HS-5 (cell line): Measurements from ENCODE around the gene AMBP.

Experiments used
- DNase-seq: peaks from one replicate; pipeline ENCODE4 v3.0.0-alpha.2; 2012; ENCODE audit warnings: low read depth

The AMBP gene

DNA sequence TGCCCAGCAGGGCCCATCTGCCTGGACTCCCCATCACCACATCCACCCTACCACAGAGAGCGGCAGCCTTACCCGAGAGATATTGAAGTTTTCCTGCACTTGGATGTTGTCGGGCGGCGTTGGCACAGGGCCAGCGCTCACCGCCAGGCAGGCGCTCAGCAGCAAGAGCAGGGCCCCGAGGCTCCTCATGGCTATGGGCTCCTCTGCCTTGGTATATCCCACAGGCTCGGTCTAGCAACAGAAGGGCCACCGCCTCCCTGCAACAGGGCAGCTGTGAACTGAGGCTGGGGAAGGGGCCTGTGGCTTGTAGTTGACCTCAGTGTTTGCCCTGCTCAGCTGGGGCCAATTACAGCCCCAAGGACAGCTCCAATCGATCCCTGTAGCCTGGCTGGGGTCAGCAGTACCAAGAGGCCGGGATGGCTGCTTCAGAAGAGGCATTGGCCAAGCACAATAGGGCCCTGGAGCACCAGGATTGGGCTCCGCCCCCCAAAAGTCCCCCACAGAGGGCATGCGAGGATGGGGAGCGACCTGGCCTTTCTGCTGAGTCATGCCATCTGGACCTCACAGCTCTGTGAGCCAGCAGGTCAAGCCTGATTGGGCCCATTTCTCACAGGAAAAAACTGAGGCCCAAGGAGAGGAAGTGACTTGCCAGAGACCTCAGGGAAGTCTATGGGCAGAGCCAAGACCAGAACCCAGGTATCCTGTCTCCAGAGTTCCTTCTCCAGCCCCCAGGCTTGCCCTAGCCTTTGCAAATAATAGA lies at the start of gene AMBP:
Gene AMBP, minus strand, starts transcription at position 280 of the 760 bp plus-strand sequence. Its CDS starts 91 bp downstream, at position 189.
- no peak for DNase-seq

DNA sequence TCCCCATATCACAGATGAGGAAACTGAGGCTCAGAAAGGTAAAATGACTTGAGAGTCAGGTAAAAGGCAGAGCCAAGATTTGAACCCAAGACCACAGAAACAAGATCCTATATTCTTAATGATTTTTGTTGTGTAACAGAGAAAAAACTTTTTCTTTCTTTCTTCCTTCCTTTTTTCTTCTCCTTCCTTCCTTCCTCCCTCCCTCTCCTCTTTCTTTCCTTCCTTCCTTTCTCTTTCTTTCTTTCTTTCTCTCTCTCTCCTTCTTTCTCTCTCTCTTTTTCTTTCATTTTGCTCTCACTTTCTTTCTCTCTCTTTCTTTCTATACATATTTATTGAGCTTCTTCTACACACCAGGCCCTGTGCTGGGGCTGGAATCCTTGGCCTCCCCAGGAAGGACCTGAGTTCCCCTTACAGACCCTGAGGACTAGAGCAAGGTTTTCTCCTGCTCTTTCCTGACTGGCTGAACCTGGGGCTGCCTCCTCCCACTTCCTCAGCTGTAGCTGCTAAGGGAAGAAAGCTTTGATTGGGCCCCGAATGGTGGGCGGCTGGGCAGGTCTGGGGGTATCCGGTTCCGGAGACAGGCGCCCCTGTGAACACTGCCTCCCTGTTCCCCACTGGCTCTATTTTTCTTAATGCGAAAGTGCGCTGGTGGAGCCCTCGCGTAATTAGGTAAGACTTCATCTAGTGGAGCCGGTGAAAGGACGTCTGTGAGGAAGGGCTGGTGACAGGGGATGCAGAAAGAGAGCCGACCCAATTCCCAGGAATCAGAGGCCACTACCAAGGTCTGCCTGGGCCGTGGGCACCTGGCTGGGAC lies 48.4 kb upstream of the AMBP start:
- no peak for DNase-seq

GRCh38 chr9:114125476-114126013 lies 47.4 kb upstream of the AMBP start:
- DNase-seq, result no peak

DNA sequence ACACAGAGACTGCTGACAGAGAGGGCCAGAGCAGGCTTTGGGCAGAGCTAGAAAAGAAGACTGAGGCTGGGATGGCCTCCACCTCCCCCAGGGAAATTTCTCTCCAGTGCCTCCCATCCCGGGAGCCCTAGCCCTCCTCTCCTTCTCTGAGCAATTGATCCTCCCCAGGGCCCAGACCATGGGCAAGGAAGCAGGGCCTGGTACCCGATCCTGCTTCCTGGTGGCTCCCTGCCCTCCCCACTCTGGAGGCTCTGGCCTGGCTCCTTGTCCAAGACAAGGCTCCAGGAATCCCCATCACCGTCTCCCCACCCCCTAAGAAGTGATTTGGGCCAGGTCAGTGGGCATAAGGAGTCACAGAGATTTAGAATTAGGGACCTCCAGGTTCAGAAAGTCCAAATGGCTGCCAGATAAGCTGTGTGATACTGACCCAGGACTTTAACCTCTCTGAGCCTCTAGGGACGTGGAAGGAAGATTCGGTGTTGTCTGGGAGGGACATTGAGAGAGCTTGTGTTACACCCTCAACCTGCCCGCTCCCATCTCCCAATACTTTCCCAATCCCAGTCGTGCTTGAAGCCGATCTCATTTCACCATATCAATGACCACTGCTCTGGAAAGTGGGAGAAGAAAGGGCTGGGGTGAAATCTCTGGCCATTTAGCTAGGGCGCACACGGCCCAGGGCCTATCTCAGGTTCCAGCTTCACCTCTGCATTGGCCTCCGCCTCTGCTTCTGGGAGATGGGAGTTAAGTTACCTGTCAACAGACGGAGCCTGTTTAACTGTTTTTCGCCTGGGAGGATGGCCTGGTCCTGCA lies 46.8 kb upstream of the AMBP start:
- DNase-seq, result no peak

DNA sequence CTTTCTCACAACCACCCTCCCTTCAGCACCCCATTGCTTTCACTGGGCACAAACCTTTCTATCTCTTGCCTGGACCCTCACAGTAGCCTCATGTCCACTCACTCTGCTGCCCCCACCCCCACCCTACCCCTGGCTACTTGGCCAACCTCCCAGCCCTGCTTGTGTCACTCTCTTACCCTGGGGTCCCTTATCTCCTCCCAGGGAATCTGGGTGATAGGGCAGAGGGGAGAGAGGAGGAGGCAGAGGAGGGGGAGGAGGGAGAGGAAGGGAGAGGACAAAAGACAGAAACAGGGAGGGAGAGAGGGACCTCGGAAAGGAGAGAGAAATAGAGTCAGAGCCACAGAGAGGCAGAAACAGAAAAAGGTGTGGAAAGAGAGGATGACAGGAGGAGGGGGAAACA lies 46.0 kb upstream of the AMBP start:
- no peak for DNase-seq

- no peak for DNase-seq
Observed at GRCh38 chr9:114123031-114123977, 45.2 kb upstream of the AMBP start.

GRCh38 chr9:114122136-114123027 lies 44.3 kb upstream of the AMBP start:
- DNase-seq, result no peak

DNA sequence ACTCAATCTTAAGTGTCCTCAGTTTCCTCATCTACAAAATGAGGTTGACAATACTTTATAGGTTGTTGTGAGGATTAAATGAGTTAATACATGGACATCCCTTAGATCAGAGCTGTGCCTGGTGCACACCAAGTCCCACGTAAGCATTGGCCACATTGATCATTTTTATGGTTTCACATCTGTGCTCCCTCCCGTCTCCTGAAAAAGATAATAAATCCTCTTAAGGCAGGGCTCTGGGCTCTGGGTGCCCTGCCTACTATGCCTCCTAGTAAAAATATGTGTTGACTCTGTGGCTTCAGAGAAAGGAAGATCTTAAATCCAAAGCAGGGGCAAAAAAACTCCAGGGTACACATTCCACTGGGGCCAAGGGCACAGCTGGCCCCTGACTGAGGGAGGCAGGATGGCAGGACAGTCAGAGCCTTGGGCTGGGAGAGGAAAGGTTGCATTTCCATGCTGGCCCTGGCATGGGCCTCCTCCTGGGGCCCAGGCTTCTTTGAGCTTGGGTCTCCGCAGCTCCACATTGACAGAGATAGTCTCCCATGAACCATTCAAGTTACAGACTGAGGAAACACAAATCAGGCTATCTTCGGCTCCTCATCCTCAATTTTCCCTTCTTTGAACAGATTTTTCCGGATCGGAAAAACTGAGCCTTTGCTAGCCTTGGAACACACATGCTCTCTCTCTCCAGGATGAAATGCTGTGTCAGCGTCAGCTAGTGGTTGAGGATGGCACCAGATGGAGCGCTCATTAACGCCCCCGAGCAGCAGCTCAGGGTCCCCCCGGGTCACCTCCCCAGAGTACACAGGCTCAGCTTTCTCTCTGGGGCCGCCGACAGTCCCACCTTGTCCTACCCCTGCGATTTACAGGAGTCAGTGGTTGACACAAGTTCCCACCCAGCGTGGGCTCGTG lies 43.4 kb upstream of the AMBP start:
- no peak for DNase-seq

- no peak for DNase-seq
Observed at GRCh38 chr9:114120192-114121014, 42.3 kb upstream of the AMBP start.

DNA sequence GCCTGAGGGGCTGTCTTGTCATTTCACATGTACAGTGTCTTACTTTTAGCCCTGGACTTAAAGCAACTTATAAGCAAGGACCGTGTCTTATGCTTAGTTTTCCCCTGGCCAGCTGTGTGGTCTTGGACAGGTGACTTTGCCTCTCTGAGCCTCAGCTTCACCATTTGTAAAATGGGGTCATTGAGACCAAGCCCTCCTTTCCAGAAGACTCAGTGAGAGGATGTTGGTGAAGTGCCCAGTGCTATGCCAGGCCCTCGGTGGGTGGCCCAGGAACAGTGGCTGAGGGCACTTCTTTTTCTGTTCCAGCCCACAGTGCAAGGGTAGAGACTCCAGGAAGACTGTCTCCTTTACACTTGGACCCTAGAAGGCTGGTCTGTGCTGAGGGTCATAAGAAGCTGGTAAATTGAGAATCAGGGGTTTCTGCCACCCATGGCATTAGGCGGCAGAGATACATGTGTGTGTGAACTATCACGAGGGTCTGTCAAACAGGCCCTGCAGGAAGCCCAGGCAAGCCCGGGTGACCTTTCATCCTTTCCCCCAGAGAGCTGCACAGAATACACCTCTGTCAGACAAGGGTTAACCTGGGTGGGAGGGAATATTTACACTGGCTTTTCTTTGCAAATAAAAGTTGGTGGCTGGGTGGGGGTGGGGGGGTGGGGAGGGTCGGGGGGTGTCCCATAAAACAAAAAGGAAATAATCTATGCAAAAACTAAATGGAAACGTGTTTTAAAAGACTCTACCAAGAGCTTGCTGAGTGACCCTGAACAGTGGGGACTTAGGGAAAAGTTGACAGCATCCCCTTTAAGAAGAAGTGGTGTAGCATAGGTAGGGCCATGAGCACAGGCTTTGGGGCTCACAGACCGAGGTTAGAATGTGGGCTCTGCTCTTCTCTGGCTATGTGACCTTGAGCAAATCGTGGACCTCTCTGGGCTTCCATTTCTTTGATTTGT lies 41.4 kb upstream of the AMBP start:
- no peak for DNase-seq

DNA sequence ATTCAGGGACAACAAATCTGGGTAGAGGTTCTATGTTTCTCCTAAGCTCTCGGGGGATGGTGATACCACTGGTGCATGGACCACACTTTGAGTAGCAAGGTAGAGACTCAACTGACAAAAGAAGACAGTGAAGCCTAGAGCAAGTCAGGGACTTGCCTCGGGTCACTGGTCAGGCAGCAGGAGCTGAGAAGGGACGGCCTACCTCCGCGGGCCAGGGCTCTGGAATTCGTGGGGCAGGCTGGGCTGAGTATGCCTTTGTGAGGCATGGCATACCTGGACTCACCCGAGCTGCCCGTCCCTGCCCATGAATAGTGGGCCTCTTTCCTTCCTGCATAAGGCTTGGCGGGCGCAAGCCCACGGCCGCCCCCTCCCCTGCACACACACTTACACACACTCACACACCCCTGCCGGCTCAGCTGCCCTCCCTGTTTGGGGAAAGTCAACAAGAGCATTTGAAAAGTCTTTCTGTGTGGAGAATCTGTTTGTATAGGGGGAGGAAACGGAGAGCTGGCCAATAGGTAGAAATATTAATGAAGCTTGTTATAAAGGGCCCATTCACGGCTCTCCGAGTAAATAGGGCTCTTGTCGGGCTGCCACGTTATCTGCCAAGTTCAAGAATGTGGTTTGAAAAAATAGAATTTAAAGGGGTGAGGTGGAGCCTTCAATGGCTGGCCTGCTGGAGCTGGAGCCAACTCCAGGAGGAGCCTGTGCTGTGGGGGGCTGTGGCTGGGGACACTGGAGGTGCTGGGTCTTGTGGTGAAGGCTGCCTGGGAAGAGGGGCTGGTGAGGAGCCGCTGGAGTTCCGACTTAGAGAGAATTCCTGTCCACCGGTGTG lies 40.1 kb upstream of the AMBP start:
- DNase-seq, result no peak

DNA sequence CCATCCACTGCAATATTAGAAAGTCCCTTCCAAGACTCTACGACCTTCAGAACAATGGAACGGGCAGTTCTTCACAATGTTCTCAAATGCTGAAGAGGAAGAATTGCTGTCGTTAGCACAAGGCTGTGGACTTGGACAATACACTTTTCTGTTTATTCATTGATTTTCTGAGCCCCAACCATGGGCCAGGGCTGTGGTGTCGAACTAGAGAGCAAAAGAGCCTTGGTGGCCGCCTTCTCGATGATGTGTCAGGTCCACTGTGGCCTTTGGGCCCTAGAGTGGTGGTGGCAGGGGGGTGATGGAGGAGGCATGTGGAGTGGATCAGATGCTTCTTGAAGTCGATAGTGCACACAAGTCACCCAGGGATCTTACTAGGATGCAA lies 39.5 kb upstream of the AMBP start:
- DNase-seq, result no peak

- no peak for DNase-seq
Observed at GRCh38 chr9:114116126-114116747, 38.1 kb upstream of the AMBP start.

DNA sequence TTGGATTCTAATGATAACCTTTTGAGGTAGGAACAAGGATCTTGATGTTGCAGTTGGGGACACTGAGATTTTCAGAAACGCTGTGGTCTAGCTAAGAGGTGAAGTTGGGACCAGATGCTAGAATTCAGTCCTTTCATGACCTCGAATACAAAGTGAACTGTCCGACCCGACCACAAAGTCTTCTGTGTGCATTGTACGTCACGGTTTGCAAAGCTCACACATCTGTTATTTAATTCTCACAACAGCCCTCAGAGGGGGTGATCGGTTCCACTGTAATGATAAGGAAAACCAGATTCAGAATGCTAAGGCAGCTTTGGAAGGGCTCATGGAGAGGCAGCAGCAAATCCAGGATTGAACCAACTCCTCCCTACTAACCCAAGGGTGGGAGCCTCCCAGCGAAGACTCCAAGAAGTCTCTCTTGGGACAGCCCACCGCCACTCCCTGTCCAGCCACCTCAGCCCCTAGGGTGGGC lies 37.6 kb upstream of the AMBP start:
- no peak for DNase-seq

- DNase-seq, result no peak
Observed at GRCh38 chr9:114114364-114114763, 36.3 kb upstream of the AMBP start.
